PFSK-1 (cell line): Measurements from ENCODE around the gene ATF1.

ENCODE experiments used
- FOXP2 ChIP-seq: optimal IDR thresholded peaks from 2 replicates; pipeline ENCODE3; 2011; ENCODE audit warnings: borderline replicate concordance, control low read depth, inconsistent platforms; ENCODE audit not compliant: insufficient read depth; ENCODE audit errors: extremely low read length, extremely low read depth
- POLR2AphosphoS5 ChIP-seq: IDR thresholded peaks from 2 replicates; pipeline ENCODE4 v1.6.1; 2012; ENCODE audit warnings: low read depth, mild to moderate bottlenecking, control low read depth, low read length, moderate library complexity
- SIN3A ChIP-seq: IDR thresholded peaks from 2 replicates; pipeline ENCODE4 v1.6.1; 2012; ENCODE audit warnings: mild to moderate bottlenecking, low read length, moderate library complexity, borderline replicate concordance; ENCODE audit not compliant: insufficient read depth
- TAF1 ChIP-seq: IDR thresholded peaks from 2 replicates; pipeline ENCODE4 v1.6.1; 2012; ENCODE audit warnings: low read length, control low read depth, borderline replicate concordance; ENCODE audit not compliant: insufficient read depth
- TF ChIP-seq, protein P1 (sequence below), 2 experiments: IDR thresholded peaks; 2 replicates each; pipeline versions ENCODE4 v1.6.1 to v1.8.0; 2011 to 2012; ENCODE audit warnings: low read depth in 2 of 2, low read length in 2 of 2, control low read depth in 1 of 2, inconsistent platforms in 1 of 2, mild to moderate bottlenecking in 1 of 2, moderate library complexity in 1 of 2; ENCODE audit not compliant: insufficient read depth in 1 of 2

DNA sequence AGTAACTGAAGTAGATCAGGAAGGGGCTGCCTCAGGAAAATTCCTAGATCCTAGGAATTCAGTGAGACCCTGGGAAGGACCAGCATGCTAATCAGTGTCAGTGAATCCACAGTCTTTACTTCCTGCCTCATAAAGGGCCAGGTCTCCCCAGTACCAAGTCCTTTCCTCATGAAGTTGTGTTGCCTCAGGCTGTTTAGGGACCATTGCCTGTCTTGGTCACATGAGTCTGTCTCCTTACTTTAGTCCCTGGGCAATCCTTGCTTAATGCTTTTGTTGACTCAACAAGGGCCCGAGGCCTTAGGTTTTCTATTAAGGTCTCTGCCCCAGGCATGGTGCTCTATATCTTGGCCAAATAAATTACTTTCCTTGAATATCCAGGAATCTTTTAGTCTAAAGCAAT is 16.1 kb upstream of the ATF1 start:
- TF ChIP-seq POLR2AphosphoS5: no peak
- TF ChIP-seq TAF1: no peak
- TF ChIP-seq SIN3A: no peak
- TF ChIP-seq, protein P1, sequence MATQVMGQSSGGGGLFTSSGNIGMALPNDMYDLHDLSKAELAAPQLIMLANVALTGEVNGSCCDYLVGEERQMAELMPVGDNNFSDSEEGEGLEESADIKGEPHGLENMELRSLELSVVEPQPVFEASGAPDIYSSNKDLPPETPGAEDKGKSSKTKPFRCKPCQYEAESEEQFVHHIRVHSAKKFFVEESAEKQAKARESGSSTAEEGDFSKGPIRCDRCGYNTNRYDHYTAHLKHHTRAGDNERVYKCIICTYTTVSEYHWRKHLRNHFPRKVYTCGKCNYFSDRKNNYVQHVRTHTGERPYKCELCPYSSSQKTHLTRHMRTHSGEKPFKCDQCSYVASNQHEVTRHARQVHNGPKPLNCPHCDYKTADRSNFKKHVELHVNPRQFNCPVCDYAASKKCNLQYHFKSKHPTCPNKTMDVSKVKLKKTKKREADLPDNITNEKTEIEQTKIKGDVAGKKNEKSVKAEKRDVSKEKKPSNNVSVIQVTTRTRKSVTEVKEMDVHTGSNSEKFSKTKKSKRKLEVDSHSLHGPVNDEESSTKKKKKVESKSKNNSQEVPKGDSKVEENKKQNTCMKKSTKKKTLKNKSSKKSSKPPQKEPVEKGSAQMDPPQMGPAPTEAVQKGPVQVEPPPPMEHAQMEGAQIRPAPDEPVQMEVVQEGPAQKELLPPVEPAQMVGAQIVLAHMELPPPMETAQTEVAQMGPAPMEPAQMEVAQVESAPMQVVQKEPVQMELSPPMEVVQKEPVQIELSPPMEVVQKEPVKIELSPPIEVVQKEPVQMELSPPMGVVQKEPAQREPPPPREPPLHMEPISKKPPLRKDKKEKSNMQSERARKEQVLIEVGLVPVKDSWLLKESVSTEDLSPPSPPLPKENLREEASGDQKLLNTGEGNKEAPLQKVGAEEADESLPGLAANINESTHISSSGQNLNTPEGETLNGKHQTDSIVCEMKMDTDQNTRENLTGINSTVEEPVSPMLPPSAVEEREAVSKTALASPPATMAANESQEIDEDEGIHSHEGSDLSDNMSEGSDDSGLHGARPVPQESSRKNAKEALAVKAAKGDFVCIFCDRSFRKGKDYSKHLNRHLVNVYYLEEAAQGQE (IDR thresholded peaks at IDR 0.05; ENCODE audit: insufficient read depth in 1 of 2, low read depth in 2 of 2, low read length in 2 of 2): no peak
- TF ChIP-seq FOXP2: no peak
